Effector CD4-positive, alpha-beta T cell (primary cell): ENCODE data around the gene FITM1.

Experiments used
- DNase-seq: peaks from one replicate; pipeline ENCODE4 v3.0.0-alpha.2; 2020

The FITM1 gene

DNA sequence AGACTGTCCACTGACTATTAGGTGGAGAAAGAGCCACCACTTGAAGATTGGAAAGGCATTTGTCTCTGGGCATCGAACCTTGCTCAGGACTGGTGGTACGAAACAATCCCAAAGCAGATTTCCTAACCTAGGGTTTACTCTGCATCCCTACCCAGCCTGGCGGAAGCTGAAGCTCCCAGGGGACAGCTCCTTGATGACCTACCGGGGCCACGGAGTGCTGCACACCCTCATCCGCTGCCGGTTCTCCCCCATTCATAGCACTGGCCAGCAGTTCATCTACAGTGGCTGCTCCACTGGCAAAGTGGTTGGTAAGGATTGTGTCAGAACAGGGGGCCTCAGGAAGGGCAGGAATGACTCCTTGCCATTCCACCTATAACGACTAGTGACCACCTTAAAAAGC, 9.2 kb upstream of the FITM1 start:
- no peak for DNase-seq

DNA sequence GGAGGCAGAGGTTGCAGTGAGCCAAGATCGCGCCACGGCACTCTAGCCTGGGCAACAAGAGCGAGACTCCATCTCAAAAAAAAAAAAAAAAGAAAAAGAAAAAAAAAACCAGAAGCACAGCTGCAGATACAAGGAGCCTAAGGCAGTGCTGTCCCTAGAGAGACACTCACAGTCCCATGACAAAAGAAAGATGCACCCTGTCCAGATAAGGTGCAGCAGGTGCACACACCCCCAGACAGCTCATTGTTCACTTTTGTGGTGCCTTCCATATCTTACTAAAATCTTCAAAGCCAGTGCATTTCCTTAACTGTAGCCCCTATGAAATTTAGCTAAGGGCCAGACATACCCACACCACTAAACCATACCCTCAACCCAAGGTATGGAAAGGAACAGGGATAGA, 8.0 kb upstream of the FITM1 start:
- DNase-seq: no peak

- DNase-seq: no peak
These were observed 7.6 kb upstream of the FITM1 start for GRCh38 chr14:24122898-24123297.

DNA sequence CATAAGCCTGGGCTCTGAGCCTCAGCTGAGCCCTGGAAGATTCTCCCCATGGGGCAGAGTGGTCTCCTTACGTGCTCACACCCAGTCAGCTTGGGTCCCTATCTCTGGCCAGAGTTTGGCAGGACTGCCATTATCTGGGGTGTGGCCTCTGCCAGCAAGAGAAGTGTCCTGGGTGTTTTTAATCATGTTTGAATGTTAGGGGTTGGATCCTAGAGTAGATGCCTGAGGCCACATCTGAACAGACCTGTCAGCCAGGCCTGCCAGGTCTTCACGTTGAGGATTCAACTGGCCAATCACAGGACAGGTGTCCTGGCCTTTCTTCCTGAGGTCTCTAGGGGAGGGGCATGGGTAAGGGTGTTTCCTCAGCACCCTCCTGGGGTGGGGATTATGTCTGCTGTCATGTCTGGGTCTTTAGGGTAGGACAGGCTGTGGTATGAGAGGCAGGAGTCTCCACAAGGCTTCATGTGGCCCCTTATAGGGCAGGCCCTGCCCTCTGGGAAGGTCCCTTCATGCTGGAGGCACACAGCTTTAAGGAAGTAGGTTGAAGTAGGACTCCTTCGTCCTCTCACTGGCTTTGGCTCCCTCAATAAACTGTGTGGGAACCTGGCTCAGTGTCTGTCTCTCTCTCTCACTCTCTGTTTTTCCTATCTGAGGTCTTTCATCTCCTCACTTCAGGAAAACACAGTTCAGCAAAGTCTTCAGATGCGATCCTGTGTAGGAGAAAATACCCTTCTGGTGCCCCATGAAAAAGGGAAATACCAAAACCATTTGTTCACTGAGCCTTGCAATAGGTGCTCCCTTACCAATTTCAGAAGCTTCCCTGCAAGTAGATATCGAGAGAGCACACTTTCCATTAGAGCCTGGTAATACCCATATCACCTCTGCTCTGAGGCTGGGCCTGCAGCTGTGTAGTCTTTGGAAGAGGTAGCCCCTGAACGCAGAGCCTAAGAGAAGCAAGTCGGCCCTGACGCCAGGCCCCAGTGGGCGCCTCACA, 6.7 kb upstream of the FITM1 start:
- no peak for DNase-seq

GRCh38 chr14:24126939-24127338, 3.5 kb upstream of the FITM1 start:
- DNase-seq: no peak

GRCh38 chr14:24127673-24128072, 2.8 kb upstream of the FITM1 start:
- no peak for DNase-seq

- no peak for DNase-seq
These were observed 955 bp upstream of the FITM1 start for GRCh38 chr14:24129410-24129998.

GRCh38 chr14:24130717-24131548, 474 bp downstream of the FITM1 start:
- no peak for DNase-seq

- DNase-seq: no peak
These were observed 1.1 kb downstream of the FITM1 start for GRCh38 chr14:24131549-24131966.

DNA sequence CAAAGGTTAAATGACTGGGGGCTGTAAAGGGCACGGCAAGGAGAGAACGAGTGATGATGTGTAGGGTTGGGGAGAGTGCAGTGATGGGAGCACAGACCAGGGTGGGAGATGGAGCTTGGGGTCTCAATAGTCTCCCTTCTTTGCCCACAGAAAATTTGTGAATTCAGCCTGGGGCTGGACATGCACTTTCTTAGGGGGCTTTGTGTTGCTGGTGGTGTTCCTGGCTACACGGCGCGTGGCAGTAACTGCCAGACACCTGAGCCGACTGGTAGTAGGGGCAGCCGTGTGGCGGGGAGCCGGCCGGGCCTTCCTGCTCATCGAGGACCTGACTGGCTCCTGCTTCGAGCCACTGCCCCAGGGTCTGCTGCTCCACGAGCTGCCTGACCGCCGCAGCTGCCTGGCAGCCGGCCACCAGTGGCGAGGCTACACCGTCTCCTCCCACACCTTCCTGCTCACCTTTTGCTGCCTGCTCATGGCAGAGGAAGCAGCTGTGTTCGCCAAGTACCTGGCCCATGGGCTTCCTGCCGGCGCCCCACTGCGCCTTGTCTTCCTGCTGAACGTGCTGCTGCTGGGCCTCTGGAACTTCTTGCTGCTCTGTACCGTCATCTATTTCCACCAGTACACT, 1.7 kb downstream of the FITM1 start:
- DNase-seq: no peak

DNA sequence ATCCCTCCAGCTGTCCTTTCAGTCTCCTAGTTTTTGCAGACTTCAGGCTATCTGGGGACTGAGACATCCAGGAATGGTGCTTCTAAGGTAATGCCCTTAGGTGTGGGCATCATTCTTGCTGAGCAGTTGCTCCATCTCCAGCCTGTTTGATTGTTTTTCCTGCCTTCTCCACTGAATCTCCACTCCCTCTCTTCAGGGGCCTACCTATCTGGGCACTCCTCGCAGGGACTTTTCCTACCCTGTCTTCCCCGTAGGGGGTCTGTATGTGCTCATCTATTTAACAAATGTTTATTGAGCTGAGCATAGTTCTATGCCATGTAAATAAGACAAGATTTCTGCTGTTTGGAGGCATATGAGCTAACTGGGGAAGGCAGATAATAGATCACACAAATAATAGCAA, 2.5 kb downstream of the FITM1 start:
- DNase-seq: no peak

- DNase-seq: no peak
These were observed 3.3 kb downstream of the FITM1 start for GRCh38 chr14:24133735-24134134.

GRCh38 chr14:24135584-24135833, 5.0 kb downstream of the FITM1 start:
- no peak for DNase-seq

DNA sequence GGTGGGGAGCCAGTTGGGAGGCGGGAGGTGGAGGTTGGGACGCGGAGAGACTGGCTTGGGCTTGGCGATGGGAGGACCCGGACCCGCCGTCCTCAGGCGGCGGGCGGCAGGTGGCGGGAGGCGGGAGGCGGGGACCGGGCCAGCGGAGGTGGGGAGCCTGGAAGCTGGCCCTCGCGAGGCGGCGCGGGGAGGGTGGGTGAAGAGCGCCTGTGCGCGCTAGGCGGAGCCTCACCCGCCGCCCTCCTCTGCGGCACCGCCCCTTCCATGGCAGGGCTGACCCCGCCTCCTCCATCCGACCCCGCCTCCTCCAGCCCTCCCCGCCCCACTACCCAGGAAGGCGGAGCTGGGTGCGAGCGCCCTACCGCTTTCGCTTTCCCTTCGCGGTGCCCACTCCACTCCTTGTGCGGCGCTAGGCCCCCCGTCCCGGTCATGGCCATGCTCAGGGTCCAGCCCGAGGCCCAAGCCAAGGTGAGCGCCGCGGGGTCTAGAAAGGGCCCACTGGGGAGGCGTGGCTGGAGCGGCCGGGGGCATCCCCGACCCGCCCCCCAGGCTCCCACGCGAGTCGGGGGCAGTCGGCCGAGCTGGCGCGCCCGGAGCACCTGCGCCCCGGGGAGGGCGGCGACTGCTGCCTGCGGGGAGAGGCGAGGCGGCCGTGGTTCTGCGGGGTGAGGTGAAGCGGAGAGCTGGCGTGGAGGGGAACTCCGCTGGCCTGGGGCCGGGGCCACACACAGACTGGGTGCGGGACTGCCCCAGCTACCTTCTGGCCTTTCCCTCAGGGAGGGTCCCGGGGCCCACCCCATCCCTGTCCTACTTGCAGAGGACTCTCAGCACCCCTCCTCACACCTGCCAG, 5.6 kb downstream of the FITM1 start, which contains the start of gene PSME1:
PSME1 (plus strand) TSS at position 361 of the 850 bp plus-strand sequence; CDS start at position 430, 69 bp downstream.
- DNase-seq: peak; percentile 90

DNA sequence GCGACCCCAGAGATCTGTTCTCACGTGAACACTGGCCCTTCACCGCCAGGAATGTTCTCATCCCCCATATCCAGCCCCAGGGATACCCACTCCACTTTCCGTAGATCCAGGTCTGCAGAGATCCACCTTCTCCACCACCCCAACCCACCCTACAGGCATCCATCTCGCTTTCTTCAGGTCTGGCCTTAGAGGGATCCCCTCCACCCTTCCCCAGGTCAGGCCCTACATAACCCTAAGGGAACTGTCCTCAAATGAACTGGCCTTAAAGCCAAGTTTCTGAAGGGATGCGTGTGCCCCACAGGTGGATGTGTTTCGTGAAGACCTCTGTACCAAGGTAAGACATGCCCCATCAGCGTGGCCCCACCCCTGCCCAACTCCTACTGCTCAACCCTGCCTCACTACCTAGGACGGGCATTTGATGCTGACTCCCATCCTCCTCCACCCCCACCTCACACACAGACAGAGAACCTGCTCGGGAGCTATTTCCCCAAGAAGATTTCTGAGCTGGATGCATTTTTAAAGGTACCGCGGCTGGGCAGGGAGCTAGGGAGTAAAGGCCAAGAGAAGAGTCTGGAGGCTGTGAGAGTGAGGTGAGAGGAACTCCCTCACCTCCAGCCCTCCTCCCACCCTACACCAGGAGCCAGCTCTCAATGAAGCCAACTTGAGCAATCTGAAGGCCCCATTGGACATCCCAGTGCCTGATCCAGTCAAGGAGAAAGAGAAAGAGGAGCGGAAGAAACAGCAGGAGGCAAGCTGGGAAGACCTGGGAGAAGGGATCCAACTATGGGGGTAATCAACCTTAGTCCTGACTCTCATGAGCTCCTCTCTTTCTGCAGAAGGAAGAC, 6.4 kb downstream of the FITM1 start:
- no peak for DNase-seq

- no peak for DNase-seq
These were observed 7.3 kb downstream of the FITM1 start for GRCh38 chr14:24137529-24138395.

- DNase-seq: no peak
These were observed 8.2 kb downstream of the FITM1 start for GRCh38 chr14:24138396-24139271.

- no peak for DNase-seq
These were observed 8.9 kb downstream of the FITM1 start for GRCh38 chr14:24139272-24139934.
